ENCODE data around the gene TGM6.

DNA sequence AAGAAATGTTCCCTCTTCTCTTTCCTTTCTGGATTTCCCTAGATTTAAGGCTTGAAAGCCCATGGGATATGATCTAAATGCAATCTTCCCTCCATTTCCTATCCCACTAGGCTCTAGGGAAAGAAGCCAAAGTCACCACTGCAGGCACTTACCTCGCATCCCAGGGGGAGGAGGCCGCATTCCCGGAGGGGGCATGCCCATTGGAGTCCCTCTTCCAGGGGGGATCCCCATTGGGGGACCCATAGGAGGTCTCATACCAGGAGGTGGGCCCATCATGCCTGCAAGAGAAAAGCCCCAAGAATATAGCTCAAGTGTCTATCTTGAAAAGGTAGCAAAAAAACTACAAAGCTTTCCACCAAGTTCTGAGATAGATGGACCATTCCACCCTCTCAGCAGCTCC is 81.8 kb downstream of the TGM6 start:
- TF ChIP-seq, protein P1, sequence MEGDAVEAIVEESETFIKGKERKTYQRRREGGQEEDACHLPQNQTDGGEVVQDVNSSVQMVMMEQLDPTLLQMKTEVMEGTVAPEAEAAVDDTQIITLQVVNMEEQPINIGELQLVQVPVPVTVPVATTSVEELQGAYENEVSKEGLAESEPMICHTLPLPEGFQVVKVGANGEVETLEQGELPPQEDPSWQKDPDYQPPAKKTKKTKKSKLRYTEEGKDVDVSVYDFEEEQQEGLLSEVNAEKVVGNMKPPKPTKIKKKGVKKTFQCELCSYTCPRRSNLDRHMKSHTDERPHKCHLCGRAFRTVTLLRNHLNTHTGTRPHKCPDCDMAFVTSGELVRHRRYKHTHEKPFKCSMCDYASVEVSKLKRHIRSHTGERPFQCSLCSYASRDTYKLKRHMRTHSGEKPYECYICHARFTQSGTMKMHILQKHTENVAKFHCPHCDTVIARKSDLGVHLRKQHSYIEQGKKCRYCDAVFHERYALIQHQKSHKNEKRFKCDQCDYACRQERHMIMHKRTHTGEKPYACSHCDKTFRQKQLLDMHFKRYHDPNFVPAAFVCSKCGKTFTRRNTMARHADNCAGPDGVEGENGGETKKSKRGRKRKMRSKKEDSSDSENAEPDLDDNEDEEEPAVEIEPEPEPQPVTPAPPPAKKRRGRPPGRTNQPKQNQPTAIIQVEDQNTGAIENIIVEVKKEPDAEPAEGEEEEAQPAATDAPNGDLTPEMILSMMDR (IDR thresholded peaks at IDR 0.05; ENCODE audit: insufficient read depth, low read length): no peak
- TF ChIP-seq, protein P2, sequence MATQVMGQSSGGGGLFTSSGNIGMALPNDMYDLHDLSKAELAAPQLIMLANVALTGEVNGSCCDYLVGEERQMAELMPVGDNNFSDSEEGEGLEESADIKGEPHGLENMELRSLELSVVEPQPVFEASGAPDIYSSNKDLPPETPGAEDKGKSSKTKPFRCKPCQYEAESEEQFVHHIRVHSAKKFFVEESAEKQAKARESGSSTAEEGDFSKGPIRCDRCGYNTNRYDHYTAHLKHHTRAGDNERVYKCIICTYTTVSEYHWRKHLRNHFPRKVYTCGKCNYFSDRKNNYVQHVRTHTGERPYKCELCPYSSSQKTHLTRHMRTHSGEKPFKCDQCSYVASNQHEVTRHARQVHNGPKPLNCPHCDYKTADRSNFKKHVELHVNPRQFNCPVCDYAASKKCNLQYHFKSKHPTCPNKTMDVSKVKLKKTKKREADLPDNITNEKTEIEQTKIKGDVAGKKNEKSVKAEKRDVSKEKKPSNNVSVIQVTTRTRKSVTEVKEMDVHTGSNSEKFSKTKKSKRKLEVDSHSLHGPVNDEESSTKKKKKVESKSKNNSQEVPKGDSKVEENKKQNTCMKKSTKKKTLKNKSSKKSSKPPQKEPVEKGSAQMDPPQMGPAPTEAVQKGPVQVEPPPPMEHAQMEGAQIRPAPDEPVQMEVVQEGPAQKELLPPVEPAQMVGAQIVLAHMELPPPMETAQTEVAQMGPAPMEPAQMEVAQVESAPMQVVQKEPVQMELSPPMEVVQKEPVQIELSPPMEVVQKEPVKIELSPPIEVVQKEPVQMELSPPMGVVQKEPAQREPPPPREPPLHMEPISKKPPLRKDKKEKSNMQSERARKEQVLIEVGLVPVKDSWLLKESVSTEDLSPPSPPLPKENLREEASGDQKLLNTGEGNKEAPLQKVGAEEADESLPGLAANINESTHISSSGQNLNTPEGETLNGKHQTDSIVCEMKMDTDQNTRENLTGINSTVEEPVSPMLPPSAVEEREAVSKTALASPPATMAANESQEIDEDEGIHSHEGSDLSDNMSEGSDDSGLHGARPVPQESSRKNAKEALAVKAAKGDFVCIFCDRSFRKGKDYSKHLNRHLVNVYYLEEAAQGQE (IDR thresholded peaks at IDR 0.05; ENCODE audit: insufficient replicate concordance, low read depth): no peak
- TF ChIP-seq POLR2AphosphoS5 (IDR thresholded peaks at IDR 0.05; ENCODE audit: low read depth): no peak
- TF ChIP-seq GABPA (IDR thresholded peaks at IDR 0.05; ENCODE audit: low read depth): no peak
- no peak for TF ChIP-seq SPI1 (IDR thresholded peaks at IDR 0.05; ENCODE audit: borderline replicate concordance, low read depth)

All from HL-60 (cell line).